GM12878 (cell line): Measurements from ENCODE around the gene ANKRD28. TPM values are rescaled to one million over a fixed set of nuclear protein-coding genes. Genes with fewer than 3 reads are reported as not detected.
"Not testable (repeated sequence)": the region's sequence is repeated elsewhere in the genome, so short reads cannot be mapped to it uniquely, and the experiment has no call there.

Experiments
- ATAC-seq: fragments of 200-7000 bp; cut with Tn5 transposase; 3 replicates; pipeline ENCODE4 v1.9.1; 2020; ENCODE audit warnings: mild to moderate bottlenecking, moderate library complexity
- BruUV-seq: library from RNA; stranded (reverse); fragments of 400-500 nt; replicated peaks from 2 replicates; lab custom pipeline; 2021; lab: Mats Ljungman, UMichigan
- CTCF ChIA-PET: fragments of 300-600 bp; sonication (Branson Sonifier 250); formaldehyde crosslinking; extraction: SDS; loops from one replicate; lab custom pipeline; 2021; ENCODE audit warnings: inconsistent platforms; lab: Yijun Ruan, JAX
- POLR2A ChIA-PET: fragments of 350-600 bp; formaldehyde crosslinking; extraction: SDS; loops from one replicate; lab custom pipeline; 2021; ENCODE audit warnings: inconsistent platforms; lab: Charles Lee
- RAD21 ChIA-PET: fragments of 300-600 bp; sonication (Branson Sonifier 250); formaldehyde crosslinking; loops from one replicate; lab custom pipeline; 2023; ENCODE audit warnings: antibody characterized with exemption; ENCODE audit not compliant: unreplicated experiment; lab: Charles Lee
- SMC1A ChIA-PET: fragments of 300-600 bp; sonication (Branson Sonifier 250); formaldehyde crosslinking; loops from one replicate; lab custom pipeline; 2023; ENCODE audit not compliant: unreplicated experiment, uncharacterized antibody; lab: Charles Lee
- DNase-seq: peaks from one replicate; pipeline ENCODE4 v3.0.0-alpha.2; 2011; ENCODE audit warnings: low read depth, low spot score
- FAIRE-seq: peaks from 3 replicates; lab custom pipeline; 2011; peaks lifted over from hg19 to GRCh38; lab: Jason Lieb, UNC
- H2AFZ ChIP-seq: 2 replicates; pipeline ENCODE4 v1.6.0; 2011; ENCODE audit warnings: low read depth, low read length, control low read depth; ENCODE audit not compliant: control insufficient read depth
- H3K27ac ChIP-seq: 2 replicates; pipeline ENCODE4 v1.5.1; 2011; ENCODE audit warnings: control low read depth; ENCODE audit not compliant: control insufficient read depth, insufficient read depth
- H3K27me3 ChIP-seq, 2 experiments: replicated peaks in 1 of 2; 2 replicates each; pipeline versions ENCODE4 v1.6.0 to v1.6.1; 2011; ENCODE audit warnings: low read length in 1 of 2; ENCODE audit not compliant: control insufficient read depth in 2 of 2, insufficient read depth in 2 of 2
- H3K36me3 ChIP-seq, 2 experiments: 2 replicates each; pipeline ENCODE4 v1.5.1; 2011; ENCODE audit warnings: low read length in 1 of 2; ENCODE audit not compliant: control insufficient read depth in 2 of 2, insufficient read depth in 2 of 2
- H3K4me1 ChIP-seq: 2 replicates; pipeline ENCODE4 v1.6.1; 2011; ENCODE audit warnings: mild to moderate bottlenecking, low read length, moderate library complexity, mixed read lengths; ENCODE audit not compliant: control insufficient read depth, insufficient read depth
- H3K4me2 ChIP-seq: 2 replicates; pipeline ENCODE4 v1.6.0; 2011; ENCODE audit warnings: control low read depth; ENCODE audit not compliant: control insufficient read depth, insufficient read depth
- H3K4me3 ChIP-seq: fragments of 200-600 bp; sonication (generic); 2 replicates; pipeline ENCODE4 v1.5.1; 2016
- H3K79me2 ChIP-seq: 2 replicates; pipeline ENCODE4 v1.6.0; 2011; ENCODE audit warnings: low read length; ENCODE audit not compliant: control insufficient read depth, insufficient read depth
- H3K9ac ChIP-seq: 2 replicates; pipeline ENCODE4 v1.8.0; 2011; ENCODE audit warnings: low read length, control low read depth, mixed read lengths; ENCODE audit not compliant: control insufficient read depth, insufficient read depth
- H3K9me3 ChIP-seq: replicated peaks from 3 replicates; pipeline ENCODE4 v1.5.1; 2011; ENCODE audit warnings: mild to moderate bottlenecking, low read length; ENCODE audit not compliant: control insufficient read depth, insufficient read depth
- H4K20me1 ChIP-seq: 2 replicates; pipeline ENCODE4 v1.6.0; 2011; ENCODE audit not compliant: control insufficient read depth, insufficient read depth
- BRCA1 ChIP-seq: IDR thresholded peaks from 2 replicates; pipeline ENCODE4 v1.6.1; 2011; ENCODE audit warnings: low read depth, low read length, improper control_type of control experiment
- CBX3 ChIP-seq: fragments of 200-600 bp; sonication (generic); IDR thresholded peaks from 2 replicates; pipeline ENCODE4 v1.6.1; 2016; ENCODE audit warnings: low read depth, borderline replicate concordance
- FOXK2 ChIP-seq: fragments of 450-650 bp; IDR thresholded peaks from 2 replicates; pipeline ENCODE4 v1.6.1; 2017; ENCODE audit warnings: mild to moderate bottlenecking, moderate library complexity
- IKZF1 ChIP-seq: fragments of 450-650 bp; conservative IDR thresholded peaks from 2 replicates; pipeline ENCODE4 v1.6.1; 2017; ENCODE audit warnings: antibody characterized with exemption, mild to moderate bottlenecking
- IRF4 ChIP-seq: IDR thresholded peaks from 2 replicates; pipeline ENCODE4 v1.6.1; 2011; ENCODE audit warnings: low read depth, low read length
- KAT2A ChIP-seq: conservative IDR thresholded peaks from 2 replicates; pipeline ENCODE4 v1.6.1; 2011; ENCODE audit warnings: low read depth, low read length; ENCODE audit not compliant: control insufficient read depth
- PAX5 ChIP-seq: IDR thresholded peaks from 2 replicates; pipeline ENCODE4 v1.6.1; 2011; ENCODE audit warnings: low read depth, low read length, borderline replicate concordance
- PML ChIP-seq: IDR thresholded peaks from 2 replicates; pipeline ENCODE4 v1.6.1; 2012; ENCODE audit warnings: low read length, inconsistent platforms
- SRF ChIP-seq, 2 experiments: IDR thresholded peaks; 2 replicates each; pipeline ENCODE4 v1.6.1; 2011; ENCODE audit warnings: low read depth in 2 of 2, low read length in 2 of 2, mild to moderate bottlenecking in 1 of 2, moderate library complexity in 1 of 2
- TBL1XR1 ChIP-seq: IDR thresholded peaks from 2 replicates; pipeline ENCODE4 v1.6.1; 2012; ENCODE audit warnings: low read depth, low read length, improper control_type of control experiment
- ZNF384 ChIP-seq: IDR thresholded peaks from 2 replicates; pipeline ENCODE4 v1.6.1; 2012; ENCODE audit warnings: low read depth, mild to moderate bottlenecking, low read length, improper control_type of control experiment, borderline replicate concordance
- ZSCAN29 ChIP-seq: fragments of 450-650 bp; IDR thresholded peaks from 2 replicates; pipeline ENCODE4 v1.6.1; 2017; ENCODE audit warnings: mild to moderate bottlenecking, moderate library complexity
- WGBS: methylation state at CpG from one replicate; pipeline ENCODE4 v1.1.6; 2016; ENCODE audit warnings: low lambda C conversion rate; ENCODE audit not compliant: insufficient replicate concordance, insufficient coverage; ENCODE audit errors: missing lambda C conversion rate; 5-methylcytosine and 5-hydroxymethylcytosine counted together
- in situ Hi-C: fragments of 300-500 bp; cut with MboI; formaldehyde crosslinking; loops from 9 replicates; pipeline ENCODE4 v1.14.3; 2018; ENCODE audit warnings: mixed read lengths
- intact Hi-C: fragments of 100-400 bp; cut with micrococcal nuclease; formaldehyde crosslinking; loops from one replicate; pipeline ENCODE4 v1.14.2; 2022; ENCODE audit not compliant: unreplicated experiment
- polyA plus RNA-seq, 11 experiments: library from polyadenylated mRNA; depleted of rRNA in 4 of 11; unstranded in 6 of 11; stranded (reverse) in 5 of 11; fragments of >200 nt; fragmentation: Nextera tagmentation in 4 of 11; fragmentation: Illumina TruSeq in 1 of 11; extraction: Ambion mirVana in 4 of 11; extraction: Trizol in 1 of 11; gene quantifications; 1 replicate in 1 of 11; 2 replicates in 10 of 11; pipeline versions ENCODE4 v1.2.1 to v1.2.3, GENCODE V29; 2011 to 2016; ENCODE audit warnings: inconsistent platforms in 2 of 11, missing spikeins in 2 of 11, low read depth in 1 of 11
- total RNA-seq, 4 experiments: library from RNA; depleted of rRNA in 3 of 4; stranded (reverse); fragments of >200 nt in 3 of 4; fragmentation: Illumina TruSeq in 1 of 4; extraction: Trizol in 1 of 4; gene quantifications; 2 replicates each; pipeline versions ENCODE4 v1.2.1 to v1.2.3, GENCODE V29; 2013 to 2021
- TF ChIP-seq, protein P1 (sequence below): fragments of 450-650 bp; IDR thresholded peaks from 2 replicates; pipeline ENCODE4 v1.6.1; 2016; ENCODE audit warnings: mild to moderate bottlenecking

Gene ANKRD28
- total and polyA plus RNA-seq, 10 of the 15 experiments (the other 5 are each of a cell fraction or from before 2014, with no cell fraction given): 11.2 to 105 (median 38.3) TPM

DNA sequence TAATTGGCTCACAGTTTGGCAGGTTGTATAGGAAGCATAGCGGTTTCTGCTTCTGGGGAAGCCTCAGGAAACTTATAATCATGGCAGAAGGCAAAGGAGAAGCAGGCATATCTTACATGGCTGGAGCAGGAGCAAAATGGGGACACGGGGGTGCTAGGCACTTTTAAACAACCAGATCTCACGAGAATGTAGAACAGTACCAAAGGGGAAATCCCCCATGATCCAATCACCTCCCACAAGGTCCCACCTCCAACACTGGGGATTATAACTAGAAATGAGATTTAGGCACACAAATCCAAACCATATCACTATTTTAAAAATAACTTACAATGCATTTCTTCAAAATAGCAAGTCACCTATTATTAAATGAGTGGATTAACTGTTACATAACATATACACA is 47.1 kb upstream of the ANKRD28 start:
- no TSS peak for BruUV-seq
- intact Hi-C loops: no loop called here
- in situ Hi-C loops: no loop called here
- Histone ChIP-seq H3K79me2 (peaks cover 24% of the 10 kb centered on the region), H2AFZ (no peak overlapping the region), H3K27ac (no peak overlapping the region), H3K4me1 (peaks cover 4% of the 10 kb centered on the region; the same call in 1 of the 2 replicates), H3K36me3 (no peaks in the 10 kb centered on the region), H3K4me3 (no peak overlapping the region), H4K20me1 (no peaks in the 10 kb centered on the region), H3K4me2 (no peak overlapping the region), H3K9me3 (peaks cover 1% of the 10 kb centered on the region; the same call in 2 of the 3 replicates), H3K27me3 (no peaks in the 10 kb centered on the region), H3K9ac (no peak overlapping the region)
- ChIA-PET POLR2A (interaction anchor here (0.6 to 1.9 kb wide), 2 partner anchors 11 to 47 kb away, joined by 3 to 7 read pairs; partner anchors contain the start of gene ANKRD28), SMC1A (interaction anchor here (3.0 kb wide), 1 partner anchor 11 kb away, joined by 18 read pairs; no protein-coding TSS in a partner anchor), RAD21 (no interaction called here), CTCF (interaction anchor here (1.1 kb wide), 1 partner anchor 10 kb away, joined by 3 read pairs; no protein-coding TSS in a partner anchor)
- ATAC-seq (no peak), FAIRE-seq (no peak), DNase-seq (no peak)
- WGBS: 76% methylated on average over 3 of the region's 3 CpGs
- TF ChIP-seq TBL1XR1 (no peak), PML (no peak), KAT2A (no peak), BRCA1 (no peak), FOXK2 (no peak), ZSCAN29 (no peak), CBX3 (no peak), SRF (IDR thresholded peaks at IDR 0.05; ENCODE audit: low read depth in 2 of 2, low read length in 2 of 2) (no peak), PAX5 (no peak), ZNF384 (no peak), IKZF1 (no peak), IRF4 (no peak)
- TF ChIP-seq, protein P1, sequence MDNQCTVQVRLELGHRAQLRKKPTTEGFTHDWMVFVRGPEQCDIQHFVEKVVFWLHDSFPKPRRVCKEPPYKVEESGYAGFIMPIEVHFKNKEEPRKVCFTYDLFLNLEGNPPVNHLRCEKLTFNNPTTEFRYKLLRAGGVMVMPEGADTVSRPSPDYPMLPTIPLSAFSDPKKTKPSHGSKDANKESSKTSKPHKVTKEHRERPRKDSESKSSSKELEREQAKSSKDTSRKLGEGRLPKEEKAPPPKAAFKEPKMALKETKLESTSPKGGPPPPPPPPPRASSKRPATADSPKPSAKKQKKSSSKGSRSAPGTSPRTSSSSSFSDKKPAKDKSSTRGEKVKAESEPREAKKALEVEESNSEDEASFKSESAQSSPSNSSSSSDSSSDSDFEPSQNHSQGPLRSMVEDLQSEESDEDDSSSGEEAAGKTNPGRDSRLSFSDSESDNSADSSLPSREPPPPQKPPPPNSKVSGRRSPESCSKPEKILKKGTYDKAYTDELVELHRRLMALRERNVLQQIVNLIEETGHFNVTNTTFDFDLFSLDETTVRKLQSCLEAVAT: no peak

DNA sequence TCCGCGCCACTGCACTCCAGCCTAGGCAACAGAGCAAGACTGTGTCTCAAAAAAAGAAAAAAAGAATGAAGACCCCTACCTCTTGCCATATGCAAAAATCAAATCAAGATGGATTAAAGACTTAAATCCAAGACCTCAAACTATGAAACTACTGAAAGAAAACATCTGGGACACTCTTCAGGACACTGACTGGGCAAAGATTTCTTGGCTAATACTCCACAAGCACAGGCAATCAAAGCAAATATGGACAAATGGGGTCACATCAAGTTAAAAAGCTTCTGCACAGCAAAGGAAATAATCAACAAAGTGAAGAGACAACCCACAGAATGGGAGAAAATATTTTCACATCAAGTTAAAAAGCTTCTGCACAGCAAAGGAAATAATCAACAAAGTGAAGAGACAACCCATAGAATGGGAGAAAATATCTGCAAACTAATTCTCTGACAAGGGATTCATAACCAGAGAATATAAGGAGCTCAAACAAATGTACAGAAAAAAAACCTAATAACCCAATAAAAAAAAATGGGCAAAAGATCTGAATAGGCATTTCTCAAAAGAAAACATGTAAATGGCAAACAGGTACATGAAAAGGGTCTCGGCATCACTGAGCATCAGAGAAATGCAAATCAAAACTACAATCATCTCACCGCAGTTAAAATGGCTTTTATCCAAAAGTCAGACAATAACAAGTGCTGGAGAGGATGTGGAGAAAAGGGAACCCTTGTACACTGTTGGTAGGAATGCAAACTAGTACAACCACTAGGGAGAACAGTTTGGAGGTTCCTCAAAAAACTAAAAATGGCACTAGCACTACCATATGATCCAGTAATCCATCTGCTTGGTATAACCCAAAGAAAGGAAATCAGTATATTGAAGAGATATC is 43.6 kb upstream of the ANKRD28 start:
- H3K27me3 ChIP-seq, DNase-seq, intact Hi-C loops, RAD21 ChIA-PET, BruUV-seq, H3K36me3 ChIP-seq, H3K4me1 ChIP-seq, in situ Hi-C loops, H3K4me2 ChIP-seq, H4K20me1 ChIP-seq, H3K9ac ChIP-seq, H3K9me3 ChIP-seq, ATAC-seq, H3K27ac ChIP-seq, H2AFZ ChIP-seq, H3K4me3 ChIP-seq, FAIRE-seq: not testable (repeated sequence)
- ChIA-PET POLR2A (interaction anchor here (0.7 kb wide), 2 partner anchors 7 to 16 kb away, joined by 4 to 7 read pairs; no protein-coding TSS in a partner anchor), CTCF (interaction anchor here (0.6 kb wide), 1 partner anchor 97 kb away, joined by 3 read pairs; no protein-coding TSS in a partner anchor), SMC1A (interaction anchor here (1.6 kb wide), 1 partner anchor 15 kb away, joined by 4 read pairs; no protein-coding TSS in a partner anchor)
- H3K79me2 ChIP-seq: peaks cover 21% of the 10 kb centered on the region
- 88% methylated on average over 4 of the region's 4 CpGs for WGBS
